Astrocyte of the spinal cord (primary cell): ENCODE data around the gene ADRA2C.

ENCODE experiments used
- DNase-seq: peaks from one replicate; pipeline ENCODE4 v3.0.0; 2011; ENCODE audit warnings: low read depth, low spot score
- H3K4me3 ChIP-seq: 2 replicates; pipeline ENCODE4 v1.5.1; 2011; ENCODE audit warnings: low read depth, mild to moderate bottlenecking, low read length, moderate library complexity
- in situ Hi-C: cut with HindIII; loops from 2 replicates; pipeline ENCODE4 v1.10.0; 2017; ENCODE audit warnings: low sequenced_read_pairs
- TF ChIP-seq, protein P1 (sequence below): IDR thresholded peaks from 2 replicates; pipeline ENCODE4 v1.5.1; 2012; ENCODE audit warnings: low read depth, mild to moderate bottlenecking, low read length, inconsistent platforms

The ADRA2C gene

GRCh38 chr4:3732076-3733028 is 33.8 kb upstream of the ADRA2C start:
- in situ Hi-C loops, result no loop called here
- DNase-seq, result no peak
- TF ChIP-seq, protein P1, sequence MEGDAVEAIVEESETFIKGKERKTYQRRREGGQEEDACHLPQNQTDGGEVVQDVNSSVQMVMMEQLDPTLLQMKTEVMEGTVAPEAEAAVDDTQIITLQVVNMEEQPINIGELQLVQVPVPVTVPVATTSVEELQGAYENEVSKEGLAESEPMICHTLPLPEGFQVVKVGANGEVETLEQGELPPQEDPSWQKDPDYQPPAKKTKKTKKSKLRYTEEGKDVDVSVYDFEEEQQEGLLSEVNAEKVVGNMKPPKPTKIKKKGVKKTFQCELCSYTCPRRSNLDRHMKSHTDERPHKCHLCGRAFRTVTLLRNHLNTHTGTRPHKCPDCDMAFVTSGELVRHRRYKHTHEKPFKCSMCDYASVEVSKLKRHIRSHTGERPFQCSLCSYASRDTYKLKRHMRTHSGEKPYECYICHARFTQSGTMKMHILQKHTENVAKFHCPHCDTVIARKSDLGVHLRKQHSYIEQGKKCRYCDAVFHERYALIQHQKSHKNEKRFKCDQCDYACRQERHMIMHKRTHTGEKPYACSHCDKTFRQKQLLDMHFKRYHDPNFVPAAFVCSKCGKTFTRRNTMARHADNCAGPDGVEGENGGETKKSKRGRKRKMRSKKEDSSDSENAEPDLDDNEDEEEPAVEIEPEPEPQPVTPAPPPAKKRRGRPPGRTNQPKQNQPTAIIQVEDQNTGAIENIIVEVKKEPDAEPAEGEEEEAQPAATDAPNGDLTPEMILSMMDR, result no peak
- no peak overlapping the region for H3K4me3 ChIP-seq

DNA sequence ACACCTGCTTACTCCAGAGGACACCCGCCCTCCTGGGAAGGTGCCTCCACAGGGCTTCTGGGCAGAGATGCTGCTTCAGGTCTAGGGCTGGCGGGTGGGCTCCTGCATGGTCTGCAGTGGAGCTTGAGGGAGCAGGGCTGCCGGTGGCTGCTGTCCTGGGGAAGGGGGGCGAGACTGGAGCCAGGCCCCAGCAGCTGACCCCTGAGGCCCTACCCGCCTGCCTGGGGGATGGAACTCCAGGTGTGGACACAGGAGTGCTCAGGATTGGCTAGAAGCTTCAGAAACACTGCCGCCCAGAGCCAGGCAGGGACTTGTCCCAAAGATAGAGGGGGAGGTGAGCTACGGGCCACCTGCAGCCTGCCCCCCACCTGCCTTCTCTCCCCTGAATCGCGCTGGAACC is 33.0 kb upstream of the ADRA2C start:
- in situ Hi-C loops, result no loop called here
- DNase-seq, result no peak
- H3K4me3 ChIP-seq, result no peak overlapping the region
- TF ChIP-seq, protein P1, result no peak

- TF ChIP-seq, protein P1, result no peak
- in situ Hi-C loops, result no loop called here
- no peak overlapping the region for H3K4me3 ChIP-seq
- no peak for DNase-seq
Observed at GRCh38 chr4:3735196-3735595, 31.0 kb upstream of the ADRA2C start.

GRCh38 chr4:3736290-3736689 is 29.9 kb upstream of the ADRA2C start:
- DNase-seq, result no peak
- no peak overlapping the region for H3K4me3 ChIP-seq
- TF ChIP-seq, protein P1, result no peak
- in situ Hi-C loops, result no loop called here

- in situ Hi-C loops, result no loop called here
- DNase-seq, result no peak
- TF ChIP-seq, protein P1, result no peak
- H3K4me3 ChIP-seq, result no peak overlapping the region
Observed at GRCh38 chr4:3736806-3737205, 29.4 kb upstream of the ADRA2C start.

DNA sequence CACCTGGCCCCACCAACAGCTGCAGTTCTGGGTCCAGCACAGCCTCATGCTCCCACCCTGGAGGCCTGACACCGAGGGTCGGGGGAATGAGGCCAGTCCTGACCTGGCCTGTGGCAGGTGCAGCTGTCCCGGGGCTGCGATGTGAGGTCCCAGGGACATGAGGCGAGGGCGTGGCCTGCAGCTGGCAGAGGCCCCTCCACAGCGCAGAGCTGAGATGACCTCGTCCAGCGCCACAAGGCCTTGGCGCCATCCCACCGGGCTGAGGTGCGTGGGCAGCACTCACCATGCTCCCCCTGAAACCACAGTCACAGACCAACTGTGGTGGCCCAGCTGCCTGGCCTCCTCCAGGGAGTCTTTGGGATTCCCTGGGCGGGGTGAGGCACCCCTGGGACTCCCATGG is 26.6 kb upstream of the ADRA2C start:
- no peak overlapping the region for H3K4me3 ChIP-seq

More for the DNA sequence above, 26.6 kb upstream of the ADRA2C start:
- TF ChIP-seq, protein P1, result no peak
- in situ Hi-C loops, result no loop called here
- no peak for DNase-seq
